ENCODE data around the gene PLA2G2A.

The PLA2G2A gene

GRCh38 chr1:19926296-19927129 is 52.9 kb downstream of the PLA2G2A start:
- no peak for DNase-seq (ENCODE audit: low read depth in 2 of 2)

All from stimulated activated CD8-positive, alpha-beta memory T cell treated with anti-CD3 and anti-CD28 coated beads, Interleukin-7, amount 100 ng/mL, for 1 hour (primary cell).